Kidney (tissue), 14 donors: ENCODE measurements around the gene ERICH4. TPM values are rescaled to one million over a fixed set of nuclear protein-coding genes. Genes with fewer than 3 reads are reported as not detected.

Experiments
- DNase-seq, 5 donors: peaks; one replicate each; pipeline ENCODE4 v3.0.0-alpha.2; 2013 to 2020
- FAIRE-seq: peaks from 2 replicates; lab custom pipeline; 2012; peaks lifted over from hg19 to GRCh38; lab: Jason Lieb, UNC
- H3K27ac ChIP-seq, 2 donors: one replicate each; pipeline ENCODE4 v1.7.0; 2013; ENCODE audit warnings: low read depth in 2 of 2, low read length in 2 of 2, inconsistent platforms in 1 of 2
- H3K27me3 ChIP-seq: one replicate; pipeline ENCODE4 v1.7.1; 2013; ENCODE audit warnings: low read length, inconsistent platforms; ENCODE audit not compliant: control insufficient read depth, insufficient read depth
- H3K36me3 ChIP-seq, 3 donors: one replicate each; pipeline versions ENCODE4 v1.7.0 to v1.7.1; 2013; ENCODE audit warnings: low read length in 3 of 3, control low read depth in 1 of 3, inconsistent platforms in 1 of 3; ENCODE audit not compliant: insufficient read depth in 3 of 3, control insufficient read depth in 2 of 3
- H3K4me1 ChIP-seq, 3 donors: one replicate each; pipeline versions ENCODE4 v1.7.0 to v1.7.1; 2013; ENCODE audit warnings: low read length in 3 of 3, inconsistent platforms in 1 of 3, low read depth in 1 of 3; ENCODE audit not compliant: control insufficient read depth in 2 of 3, insufficient read depth in 2 of 3
- H3K4me3 ChIP-seq, 3 donors: one replicate each; pipeline versions ENCODE4 v1.7.0 to v1.8.1; 2013; ENCODE audit warnings: low read length in 3 of 3, control low read depth in 1 of 3, inconsistent platforms in 1 of 3
- H3K9ac ChIP-seq, 3 donors: one replicate each; pipeline versions ENCODE4 v1.7.0 to v1.7.1; 2013; ENCODE audit warnings: low read length in 3 of 3, control low read depth in 1 of 3, inconsistent platforms in 1 of 3
- H3K9me3 ChIP-seq, 3 donors: one replicate each; pipeline versions ENCODE4 v1.7.0 to v1.7.1; 2013; ENCODE audit warnings: low read length in 3 of 3, control low read depth in 1 of 3, inconsistent platforms in 1 of 3; ENCODE audit not compliant: control insufficient read depth in 2 of 3, insufficient read depth in 1 of 3
- CTCF ChIP-seq: IDR thresholded peaks from 3 replicates; pipeline ENCODE4 v1.5.1; 2012; ENCODE audit warnings: mild to moderate bottlenecking, moderate library complexity, borderline replicate concordance; ENCODE audit not compliant: insufficient read depth; ENCODE audit errors: extremely low read depth
- intact Hi-C: fragments of 100-400 bp; cut with DNase I; formaldehyde crosslinking; loops from one replicate; pipeline ENCODE4 v1.11.1; 2022
- polyA plus RNA-seq: library from polyadenylated mRNA; stranded (reverse); fragments of 350-450 nt; fragmentation: Illumina TruSeq; extraction: RNeasy Lipid Tissue Mini Kit (QIAGEN cat#74804); gene quantifications from one replicate; pipeline ENCODE4 v1.2.3, GENCODE V29; 2014; ENCODE audit warnings: low read depth, low replicate concordance; ENCODE audit not compliant: insufficient read depth
- total RNA-seq: library from RNA; stranded (reverse); fragmentation: NEBNext Ultra II Directional; extraction: Animal tissue kit (Norgen Biotek cat#: 25700); gene quantifications from one replicate; pipeline ENCODE4 v1.2.1, GENCODE V29; 2021
- donor health status: control.
- donor health status: control.
- donor health status: control.
- donor health status: control.
- donor health status: control.
- donor health status: DM: yes; HTN: yes; CAD: no.
- donor health status: Normal renal cell carcinoma (clear cell type).

Gene ERICH4
- total and polyA plus RNA-seq, 2 donors from 2014 or later, result 23.1 TPM; not detected in 1

- no peak for FAIRE-seq
- no peak overlapping the region for H3K27ac ChIP-seq
- H3K27me3 ChIP-seq, result no peaks in the 10 kb centered on the region
- no peak overlapping the region for H3K9ac ChIP-seq
- intact Hi-C loops, result no loop called here
- peaks cover 4 to 43% (median 24%) of the 10 kb centered on the region in 3 donors for H3K36me3 ChIP-seq
- TF ChIP-seq CTCF, result no peak
- no peak overlapping the region for H3K4me3 ChIP-seq
- H3K9me3 ChIP-seq, result no peaks in the 10 kb centered on the region
- H3K4me1 ChIP-seq, result peaks cover 0 to 7% (median 0%) of the 10 kb centered on the region in 3 donors
- DNase-seq, result peak in 1 of 5 donors; percentile 64
Measured at GRCh38 chr19:41421973-41422372, 21.0 kb upstream of the ERICH4 start.

- no peak for FAIRE-seq
- intact Hi-C loops, result no loop called here
- Histone ChIP-seq H3K4me3 (no peak overlapping the region), H3K9ac (no peak overlapping the region), H3K4me1 (peaks cover 0 to 8% (median 0%) of the 10 kb centered on the region in 3 donors), H3K36me3 (peaks cover 4 to 38% (median 22%) of the 10 kb centered on the region in 3 donors), H3K9me3 (no peaks in the 10 kb centered on the region), H3K27ac (no peak overlapping the region), H3K27me3 (no peaks in the 10 kb centered on the region)
- TF ChIP-seq CTCF, result no peak
- peak in 1 of 5 donors; percentile 69 for DNase-seq
Measured at GRCh38 chr19:41422456-41422855, 20.5 kb upstream of the ERICH4 start.

- H3K4me3 ChIP-seq, result no peak overlapping the region
- no peaks in the 10 kb centered on the region for H3K27me3 ChIP-seq
- H3K4me1 ChIP-seq, result peaks cover 0 to 12% (median 0%) of the 10 kb centered on the region in 3 donors
- H3K36me3 ChIP-seq, result peaks cover 4 to 36% (median 22%) of the 10 kb centered on the region in 3 donors
- no peak for TF ChIP-seq CTCF
- no peak for FAIRE-seq
- H3K9me3 ChIP-seq, result no peaks in the 10 kb centered on the region
- peak in 1 of 5 donors; percentile 62 for DNase-seq
- no peak overlapping the region for H3K27ac ChIP-seq
- H3K9ac ChIP-seq, result no peak overlapping the region
- intact Hi-C loops, result no loop called here
Measured at GRCh38 chr19:41422955-41423354, 20.0 kb upstream of the ERICH4 start.
